IMR-90 (cell line): ENCODE results near the gene IL15RA.

Experiments used
- BHLHE40 ChIP-seq: fragments of 150-350 bp; IDR thresholded peaks from 2 replicates; pipeline ENCODE4 v1.6.1; 2016; ENCODE audit warnings: mild to moderate bottlenecking, low read depth, low read length
- MAFK ChIP-seq: IDR thresholded peaks from 2 replicates; pipeline ENCODE4 v1.6.1; 2012; ENCODE audit warnings: low read depth, low read length, improper control_type of control experiment
- POLR2A ChIP-seq: IDR thresholded peaks from 2 replicates; pipeline ENCODE4 v1.6.1; 2012; ENCODE audit warnings: mild to moderate bottlenecking, low read depth, low read length
- RAD21 ChIP-seq: IDR thresholded peaks from 2 replicates; pipeline ENCODE4 v1.6.1; 2012; ENCODE audit warnings: low read length, improper control_type of control experiment
- TF ChIP-seq, protein P1 (sequence below): conservative IDR thresholded peaks from 2 replicates; pipeline ENCODE4 v1.5.1; 2012; ENCODE audit warnings: mild to moderate bottlenecking, low read depth, low read length, improper control_type of control experiment
- TF ChIP-seq, protein P2 (sequence below): fragments of 150-350 bp; IDR thresholded peaks from 2 replicates; pipeline ENCODE4 v1.6.1; 2017; ENCODE audit warnings: mild to moderate bottlenecking, antibody characterized with exemption, low read length, low read depth

DNA sequence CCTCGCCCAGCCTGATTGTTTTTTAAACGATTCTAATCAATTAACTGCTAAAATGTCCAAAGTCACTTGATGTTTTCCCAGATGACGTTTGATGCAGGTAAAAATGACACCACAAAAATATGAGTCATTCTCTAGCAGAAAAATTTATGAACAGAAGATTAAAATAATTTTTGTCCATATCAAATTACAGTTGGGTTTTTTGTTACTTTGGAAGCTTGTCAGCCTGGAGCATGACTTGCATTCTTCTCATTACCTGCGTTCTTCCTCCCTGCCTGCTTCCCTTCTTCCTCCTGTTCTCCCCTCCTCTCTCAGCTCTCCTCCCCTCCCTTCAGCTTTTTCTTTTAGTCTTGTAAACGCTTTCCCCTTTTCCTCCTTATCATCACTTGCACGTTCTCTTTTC lies 18.7 kb downstream of the IL15RA start:
- TF ChIP-seq, protein P1, sequence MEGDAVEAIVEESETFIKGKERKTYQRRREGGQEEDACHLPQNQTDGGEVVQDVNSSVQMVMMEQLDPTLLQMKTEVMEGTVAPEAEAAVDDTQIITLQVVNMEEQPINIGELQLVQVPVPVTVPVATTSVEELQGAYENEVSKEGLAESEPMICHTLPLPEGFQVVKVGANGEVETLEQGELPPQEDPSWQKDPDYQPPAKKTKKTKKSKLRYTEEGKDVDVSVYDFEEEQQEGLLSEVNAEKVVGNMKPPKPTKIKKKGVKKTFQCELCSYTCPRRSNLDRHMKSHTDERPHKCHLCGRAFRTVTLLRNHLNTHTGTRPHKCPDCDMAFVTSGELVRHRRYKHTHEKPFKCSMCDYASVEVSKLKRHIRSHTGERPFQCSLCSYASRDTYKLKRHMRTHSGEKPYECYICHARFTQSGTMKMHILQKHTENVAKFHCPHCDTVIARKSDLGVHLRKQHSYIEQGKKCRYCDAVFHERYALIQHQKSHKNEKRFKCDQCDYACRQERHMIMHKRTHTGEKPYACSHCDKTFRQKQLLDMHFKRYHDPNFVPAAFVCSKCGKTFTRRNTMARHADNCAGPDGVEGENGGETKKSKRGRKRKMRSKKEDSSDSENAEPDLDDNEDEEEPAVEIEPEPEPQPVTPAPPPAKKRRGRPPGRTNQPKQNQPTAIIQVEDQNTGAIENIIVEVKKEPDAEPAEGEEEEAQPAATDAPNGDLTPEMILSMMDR: no peak
- TF ChIP-seq POLR2A (no peak), RAD21 (no peak), MAFK (no peak), BHLHE40 (no peak)
- TF ChIP-seq, protein P2, sequence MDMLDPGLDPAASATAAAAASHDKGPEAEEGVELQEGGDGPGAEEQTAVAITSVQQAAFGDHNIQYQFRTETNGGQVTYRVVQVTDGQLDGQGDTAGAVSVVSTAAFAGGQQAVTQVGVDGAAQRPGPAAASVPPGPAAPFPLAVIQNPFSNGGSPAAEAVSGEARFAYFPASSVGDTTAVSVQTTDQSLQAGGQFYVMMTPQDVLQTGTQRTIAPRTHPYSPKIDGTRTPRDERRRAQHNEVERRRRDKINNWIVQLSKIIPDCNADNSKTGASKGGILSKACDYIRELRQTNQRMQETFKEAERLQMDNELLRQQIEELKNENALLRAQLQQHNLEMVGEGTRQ: no peak
